Prostate gland (tissue), 2 donors: ENCODE results near the gene PRR35.

Experiments
- CTCF ChIP-seq, 4 experiments: fragments of 200-600 bp in 2 of 4; fragments of 450-650 bp in 2 of 4; sonication (generic) in 2 of 4; IDR thresholded peaks; 1 replicate in 3 of 4; 2 replicates in 1 of 4; pipeline ENCODE4 v1.5.1; 2016 to 2019; ENCODE audit warnings: antibody characterized with exemption in 4 of 4, mild to moderate bottlenecking in 2 of 4, moderate library complexity in 2 of 4
- POLR2AphosphoS5 ChIP-seq: sonication (generic); formaldehyde crosslinking; IDR thresholded peaks from one replicate; pipeline ENCODE4 v1.6.1; 2017; ENCODE audit warnings: antibody characterized with exemption

DNA sequence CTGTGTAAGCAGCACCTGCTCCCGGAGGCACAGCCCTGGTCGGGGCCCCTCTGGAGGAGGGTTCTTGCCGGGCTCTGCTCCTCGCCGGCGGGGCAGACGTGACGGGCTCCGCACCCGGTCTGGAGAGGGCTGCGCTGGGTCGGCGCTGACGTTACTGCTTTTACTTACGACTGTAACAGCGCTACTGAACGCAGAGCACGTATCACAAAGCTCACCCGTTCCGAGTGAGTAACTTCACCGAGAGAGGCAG, 28.4 kb downstream of the PRR35 start:
- TF ChIP-seq POLR2AphosphoS5: no peak
- no peak for TF ChIP-seq CTCF (IDR thresholded peaks at IDR 0.05)
